ENCODE results near the gene LYL1. TPM values are rescaled to one million over a fixed set of nuclear protein-coding genes. Genes with fewer than 3 reads are reported as not detected.

The LYL1 gene
- total and polyA plus RNA-seq, 2 of the 4 experiments (the other 2 are of a cell fraction), result 0.36 to 0.39 TPM

- no peak overlapping the region; the same call in 2 of the 3 replicates for H2BK15ac ChIP-seq (ENCODE audit: low read depth, low read length)
- no peak overlapping the region for H3K18ac ChIP-seq (ENCODE audit: low read depth, low read length)
- H3K27me3 ChIP-seq (ENCODE audit: control insufficient read depth, insufficient read depth, low read length), result no peaks in the 10 kb centered on the region
- peak overlapping the region; percentile 88 for H3K4ac ChIP-seq (ENCODE audit: low read depth, low read length)
- H3K4me3 ChIP-seq (ENCODE audit: insufficient read depth, low read depth, low read length), result no peak overlapping the region
- peaks cover 4% of the 10 kb centered on the region; the same call in 1 of the 2 replicates for H3K36me3 ChIP-seq (ENCODE audit: control insufficient read depth, insufficient read depth, low read length)
- H2AK5ac ChIP-seq (ENCODE audit: low read depth, low read length), result peak overlapping the region; percentile 71
- H2AK9ac ChIP-seq (replicated peaks; ENCODE audit: low read depth, low read length, poor library complexity), result peak overlapping the region; percentile 90
- no TSS peak for BruUV-seq (replicated peaks)
- peak overlapping the region; percentile 61; the same call in 1 of the 2 replicates for H3K23ac ChIP-seq (ENCODE audit: low read depth, low read length)
- peak overlapping the region; percentile 72; the same call in 1 of the 2 replicates for H3K14ac ChIP-seq (replicated peaks; ENCODE audit: low read depth, low read length)
- intact Hi-C loops (cut with micrococcal nuclease), result loop anchor here (2.0 to 5.0 kb wide), 2 partner anchors 38 to 63 kb away; partner anchors contain the start of gene NFIX
- no peak for DNase-seq
- peak overlapping the region; percentile 0 to 88 for H4K8ac ChIP-seq (ENCODE audit: low read depth in 2 of 2, low read length in 2 of 2)
- in situ Hi-C loops (cut with MboI; ENCODE audit: low sequenced_read_pairs), result no loop called here
- H2AFZ ChIP-seq (replicated peaks; ENCODE audit: low read length, poor library complexity), result peak overlapping the region; percentile 67
- peaks cover 50% of the 10 kb centered on the region for H3K4me1 ChIP-seq (ENCODE audit: control insufficient read depth, insufficient read depth, low read length)
- H3K4me2 ChIP-seq (ENCODE audit: low read depth, low read length), result peak overlapping the region; percentile 59
- peaks cover 45 to 89% of the 10 kb centered on the region in 2 experiments for H3K79me1 ChIP-seq (ENCODE audit: low read depth in 1 of 2, low read length in 2 of 2)
- ATAC-seq (ENCODE audit: low read depth), result no peak
- no peak overlapping the region for H4K5ac ChIP-seq (ENCODE audit: low read depth, low read length)
- H2BK120ac ChIP-seq (ENCODE audit: low read depth, low read length), result peak overlapping the region; percentile 75
- WGBS, 2 experiments (ENCODE audit: extremely low coverage in 2 of 2, insufficient read length in 1 of 2), result 80% methylated on average over 1 of the region's 19 CpGs; no CpG with 5 or more reads in 1 of the 2 experiments
- dilution Hi-C loops (cut with HindIII; ENCODE audit: low sequenced_read_pairs, unreplicated experiment), result no loop called here
- H3K9me1 ChIP-seq (ENCODE audit: insufficient read depth, low read length), result peaks cover 11% of the 10 kb centered on the region
- peak overlapping the region; percentile 44; the same call in 1 of the 2 replicates for H2BK20ac ChIP-seq (ENCODE audit: low read depth, low read length)
- no peak for TF ChIP-seq POLR2A (IDR thresholded peaks at IDR 0.05; ENCODE audit: low read depth, low read length)
- TF ChIP-seq MAFK (IDR thresholded peaks at IDR 0.05; ENCODE audit: low read depth, low read length), result no peak
- no peak for TF ChIP-seq SMC3 (IDR thresholded peaks at IDR 0.05; ENCODE audit: low read depth, low read length)
- TF ChIP-seq NFE2L2 (IDR thresholded peaks at IDR 0.05; ENCODE audit: low read depth, low read length), result no peak
- TF ChIP-seq, protein P1, sequence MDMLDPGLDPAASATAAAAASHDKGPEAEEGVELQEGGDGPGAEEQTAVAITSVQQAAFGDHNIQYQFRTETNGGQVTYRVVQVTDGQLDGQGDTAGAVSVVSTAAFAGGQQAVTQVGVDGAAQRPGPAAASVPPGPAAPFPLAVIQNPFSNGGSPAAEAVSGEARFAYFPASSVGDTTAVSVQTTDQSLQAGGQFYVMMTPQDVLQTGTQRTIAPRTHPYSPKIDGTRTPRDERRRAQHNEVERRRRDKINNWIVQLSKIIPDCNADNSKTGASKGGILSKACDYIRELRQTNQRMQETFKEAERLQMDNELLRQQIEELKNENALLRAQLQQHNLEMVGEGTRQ (IDR thresholded peaks at IDR 0.05; ENCODE audit: low read depth, low read length), result no peak
- no peak for TF ChIP-seq MAZ (IDR thresholded peaks at IDR 0.05; ENCODE audit: borderline replicate concordance, low read depth, low read length)
- no peak for TF ChIP-seq CEBPB (IDR thresholded peaks at IDR 0.05; ENCODE audit: low read depth, low read length)
- TF ChIP-seq RCOR1 (IDR thresholded peaks at IDR 0.05; ENCODE audit: insufficient replicate concordance, low read length), result no peak
- no peak for TF ChIP-seq BHLHE40 (IDR thresholded peaks at IDR 0.05; ENCODE audit: low read depth, low read length)
- no peak for TF ChIP-seq FOS (IDR thresholded peaks at IDR 0.05; ENCODE audit: low read depth, low read length)
- no peak for TF ChIP-seq MXI1 (IDR thresholded peaks at IDR 0.05; ENCODE audit: borderline replicate concordance, low read depth, low read length)
- no peak for TF ChIP-seq CHD1 (IDR thresholded peaks at IDR 0.05; ENCODE audit: low read depth, low read length)
- H3K9ac ChIP-seq (ENCODE audit: low read depth, low read length), result no peak overlapping the region
- H3K9me3 ChIP-seq (ENCODE audit: control insufficient read depth, insufficient read depth, low read length), result no peaks in the 10 kb centered on the region
- POLR2A ChIA-PET (ENCODE audit: unreplicated experiment), result no interaction called here
- CTCF ChIA-PET, result interaction anchor here (0.8 to 2.8 kb wide), 13 partner anchors 9 to 100 kb away, joined by 3 to 25 read pairs (median 6); no protein-coding TSS in a partner anchor
- peak overlapping the region; percentile 1 for H2BK5ac ChIP-seq (ENCODE audit: low read depth, low read length, poor library complexity, severe bottlenecking)
- peak overlapping the region; percentile 7; the same call in 1 of the 2 replicates for H3K56ac ChIP-seq (ENCODE audit: extremely low read depth, insufficient read depth, low read length)
- peaks cover 10% of the 10 kb centered on the region; the same call in 1 of the 2 replicates for H4K20me1 ChIP-seq (ENCODE audit: insufficient read depth, low read length)
- H4K91ac ChIP-seq (ENCODE audit: insufficient read depth, low read depth, low read length), result peak overlapping the region; percentile 84
- peak overlapping the region; percentile 8; the same call in 1 of the 2 replicates for H3K27ac ChIP-seq (ENCODE audit: insufficient read depth, low read length)
Measured at GRCh38 chr19:13060233-13060963, 42.3 kb downstream of the LYL1 start.
